Astrocyte of the cerebellum (primary cell): ENCODE data around the gene PLAU.

Experiments used
- DNase-seq: peaks from one replicate; pipeline ENCODE4 v3.0.0-alpha.2; 2011; ENCODE audit warnings: low read depth
- H3K4me3 ChIP-seq: 2 replicates; pipeline ENCODE4 v1.5.1; 2011; ENCODE audit warnings: mild to moderate bottlenecking, low read depth, low read length, moderate library complexity
- CTCF ChIP-seq: IDR thresholded peaks from 2 replicates; pipeline ENCODE4 v1.5.1; 2012; ENCODE audit warnings: low read length, low read depth, moderate library complexity, mild to moderate bottlenecking; ENCODE audit errors: missing control alignments
- in situ Hi-C: cut with HindIII; loops from 2 replicates; pipeline ENCODE4 v1.10.0; 2017; ENCODE audit warnings: low sequenced_read_pairs

PLAU gene

GRCh38 chr10:73950155-73950948 lies 39.4 kb downstream of the PLAU start:
- no peak for TF ChIP-seq CTCF
- no peak for DNase-seq
- in situ Hi-C loops: no loop called here
- H3K4me3 ChIP-seq: no peak overlapping the region

- no peak overlapping the region for H3K4me3 ChIP-seq
- TF ChIP-seq CTCF: no peak
- DNase-seq: peak; percentile 97
- in situ Hi-C loops: no loop called here
Measured at GRCh38 chr10:73953665-73954064, 42.7 kb downstream of the PLAU start.

GRCh38 chr10:73954737-73955136 lies 43.8 kb downstream of the PLAU start:
- TF ChIP-seq CTCF: no peak
- DNase-seq: no peak
- no peak overlapping the region for H3K4me3 ChIP-seq
- in situ Hi-C loops: no loop called here

GRCh38 chr10:73955719-73956118 lies 44.8 kb downstream of the PLAU start:
- H3K4me3 ChIP-seq: no peak overlapping the region
- no peak for DNase-seq
- in situ Hi-C loops: no loop called here
- TF ChIP-seq CTCF: no peak

GRCh38 chr10:73956476-73957359 lies 45.8 kb downstream of the PLAU start:
- H3K4me3 ChIP-seq: no peak overlapping the region
- in situ Hi-C loops: no loop called here
- no peak for DNase-seq
- no peak for TF ChIP-seq CTCF

- in situ Hi-C loops: no loop called here
- H3K4me3 ChIP-seq: no peak overlapping the region
- TF ChIP-seq CTCF: no peak
- no peak for DNase-seq
Measured at GRCh38 chr10:73959484-73960243, 48.7 kb downstream of the PLAU start.
